Stomach smooth muscle (tissue), 2 donors: ENCODE data around the gene FOXL2NB.
A peak's percentile ranks its signal among the peaks of the same experiment; 100 is the strongest.

Experiments
- H3K27ac ChIP-seq: one replicate; pipeline ENCODE4 v1.7.0; 2013; ENCODE audit warnings: mild to moderate bottlenecking, low read length, inconsistent platforms
- H3K27me3 ChIP-seq, 2 donors: one replicate each; pipeline ENCODE4 v1.7.0; 2013; ENCODE audit warnings: low read length in 2 of 2; ENCODE audit not compliant: insufficient read depth in 2 of 2, control insufficient read depth in 1 of 2
- H3K36me3 ChIP-seq, 2 donors: one replicate each; pipeline ENCODE4 v1.7.0; 2013; ENCODE audit warnings: low read length in 2 of 2; ENCODE audit not compliant: control insufficient read depth in 2 of 2, insufficient read depth in 2 of 2
- H3K4me1 ChIP-seq: one replicate; pipeline ENCODE4 v1.7.0; 2013; ENCODE audit warnings: low read length; ENCODE audit not compliant: control insufficient read depth, insufficient read depth
- H3K4me3 ChIP-seq, 2 donors: one replicate each; pipeline ENCODE4 v1.7.0; 2013; ENCODE audit warnings: low read length in 2 of 2
- H3K9ac ChIP-seq, 2 donors: one replicate each; pipeline ENCODE4 v1.7.0; 2013; ENCODE audit warnings: low read length in 2 of 2, mild to moderate bottlenecking in 1 of 2
- H3K9me3 ChIP-seq, 2 donors: one replicate each; pipeline ENCODE4 v1.7.0; 2013; ENCODE audit warnings: low read length in 2 of 2; ENCODE audit not compliant: control insufficient read depth in 2 of 2
- donor health status: healthy.
- donor health status: Pancreatic carcinoma.

The FOXL2NB gene

DNA sequence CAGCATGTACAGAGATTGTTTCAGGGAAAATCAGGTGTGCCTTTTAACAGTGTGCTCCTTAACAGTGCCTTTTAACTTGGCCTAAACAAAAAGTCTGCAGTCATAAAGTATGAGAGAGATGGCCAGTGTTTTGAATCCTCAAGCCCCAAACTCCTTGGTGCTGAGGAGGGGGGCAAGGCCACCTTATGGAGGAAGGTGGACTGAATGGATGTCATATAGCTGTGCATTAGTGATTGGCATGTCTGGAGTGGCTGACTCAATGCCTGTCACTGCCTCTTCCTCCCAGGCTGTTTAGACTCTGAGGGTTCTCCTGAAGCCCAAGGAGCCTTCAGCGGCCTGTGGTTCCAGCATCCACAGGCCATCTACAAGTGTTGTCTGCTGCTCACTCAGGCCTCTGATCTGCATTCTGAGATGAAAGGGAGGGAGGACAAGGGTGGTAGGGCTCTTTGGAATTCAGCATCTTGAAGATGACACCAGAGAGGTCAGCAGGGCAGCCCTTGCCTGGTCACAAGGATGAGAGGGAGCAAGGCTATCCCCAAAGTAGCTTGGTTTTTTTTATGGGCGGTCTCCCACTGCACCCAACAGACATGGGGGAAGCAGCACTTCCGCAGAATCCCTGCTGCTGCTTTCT, 1.5 kb downstream of the FOXL2NB start:
- Histone ChIP-seq H3K27me3 (peaks cover 69 to 88% of the 10 kb centered on the region in 2 donors), H3K4me3 (no peak overlapping the region), H3K36me3 (no peaks in the 10 kb centered on the region), H3K27ac (no peak overlapping the region), H3K9ac (no peak overlapping the region), H3K4me1 (peaks cover 37% of the 10 kb centered on the region), H3K9me3 (no peaks in the 10 kb centered on the region)

DNA sequence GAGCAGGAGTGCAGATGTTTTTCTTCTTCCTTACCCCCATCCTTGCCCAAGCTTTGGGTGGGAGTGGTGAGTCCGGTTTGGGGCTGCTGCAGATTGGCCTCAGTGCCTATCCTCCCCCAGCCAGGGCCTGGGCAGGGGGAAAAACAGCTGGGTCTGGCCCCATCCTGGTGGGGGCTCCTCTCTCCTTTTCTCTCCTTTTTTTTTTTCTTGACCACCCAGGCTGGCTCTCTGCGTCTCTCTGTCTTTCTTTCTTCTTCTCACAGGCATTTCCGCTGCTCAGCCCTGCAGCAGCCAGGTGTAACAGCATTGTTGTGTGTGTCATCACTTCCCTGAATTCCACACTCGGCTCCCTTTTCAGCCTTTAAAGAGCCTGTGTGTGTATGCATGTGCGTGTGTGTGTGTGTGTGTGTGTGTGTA, 2.0 kb downstream of the FOXL2NB start:
- no peak overlapping the region for H3K27ac ChIP-seq
- peaks cover 37% of the 10 kb centered on the region for H3K4me1 ChIP-seq
- H3K27me3 ChIP-seq: peaks cover 64 to 83% of the 10 kb centered on the region in 2 donors
- H3K36me3 ChIP-seq: no peaks in the 10 kb centered on the region
- H3K9me3 ChIP-seq: no peaks in the 10 kb centered on the region
- H3K4me3 ChIP-seq: no peak overlapping the region
- H3K9ac ChIP-seq: no peak overlapping the region

DNA sequence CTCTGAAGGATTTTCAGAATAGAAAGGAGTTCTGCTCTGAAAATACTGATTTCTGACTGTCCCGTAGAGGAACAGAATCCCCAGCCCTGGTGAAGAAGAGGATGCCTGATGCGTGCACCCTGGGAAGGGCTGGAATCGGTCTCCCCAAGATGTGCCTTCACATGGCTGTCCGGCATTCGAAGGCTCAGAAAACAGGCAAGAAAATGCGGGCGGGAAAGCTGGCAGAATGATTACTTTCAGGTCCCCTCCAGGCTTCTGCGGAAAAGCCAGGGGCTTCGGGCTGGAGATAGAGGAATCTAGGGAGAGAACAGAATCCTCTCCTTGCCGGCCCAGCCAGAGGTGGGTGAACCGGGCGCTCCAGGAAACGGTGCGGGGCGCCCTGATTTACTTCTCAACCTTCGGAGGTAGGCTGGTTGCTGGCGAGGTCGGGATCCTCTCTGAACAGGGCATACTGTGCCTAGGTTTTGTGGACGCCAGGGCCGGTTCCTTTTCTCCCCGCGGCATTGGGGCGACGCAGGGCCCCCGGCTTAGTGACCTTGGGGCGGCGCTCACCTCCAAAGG, 2.5 kb downstream of the FOXL2NB start:
- H3K27me3 ChIP-seq: peaks cover 59 to 77% of the 10 kb centered on the region in 2 donors
- H3K9me3 ChIP-seq: no peaks in the 10 kb centered on the region
- H3K36me3 ChIP-seq: no peaks in the 10 kb centered on the region
- no peak overlapping the region for H3K9ac ChIP-seq
- peaks cover 37% of the 10 kb centered on the region for H3K4me1 ChIP-seq
- H3K4me3 ChIP-seq: peak overlapping the region; percentile 53 to 65
- H3K27ac ChIP-seq: no peak overlapping the region

DNA sequence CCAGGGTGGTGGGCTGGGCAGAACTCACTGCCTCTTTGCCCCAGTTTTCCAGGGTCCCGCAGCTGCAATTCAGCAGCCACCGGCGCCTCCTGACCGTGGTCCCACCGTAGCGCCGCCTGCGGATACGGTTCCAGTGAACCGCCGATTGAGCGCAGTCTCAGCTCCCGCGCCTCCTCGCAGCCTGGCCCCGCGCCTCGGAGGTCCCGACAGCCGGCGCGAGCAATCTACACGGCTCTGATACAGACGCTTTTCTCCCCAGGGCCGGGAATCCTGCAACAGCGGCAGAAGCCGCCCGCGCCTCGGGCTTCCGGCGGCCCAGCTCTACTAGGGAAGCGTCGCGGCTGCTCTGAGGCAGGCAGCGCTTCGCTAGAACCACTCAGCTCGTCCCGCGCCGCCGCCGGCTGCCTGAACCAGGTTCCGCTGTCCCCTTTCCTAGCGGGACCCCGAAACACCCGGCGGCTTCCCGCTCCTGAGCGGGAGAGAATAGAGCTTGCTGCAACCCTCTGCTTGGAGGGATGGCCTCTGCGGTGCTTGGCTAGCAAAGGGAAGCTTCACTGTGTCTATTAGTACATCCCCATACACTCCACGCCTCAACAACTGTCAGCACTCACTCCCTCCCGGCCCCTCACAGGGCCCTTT, 3.1 kb downstream of the FOXL2NB start:
- no peak overlapping the region for H3K9ac ChIP-seq
- peak overlapping the region; percentile 53 to 65 for H3K4me3 ChIP-seq
- no peaks in the 10 kb centered on the region for H3K9me3 ChIP-seq
- no peak overlapping the region for H3K27ac ChIP-seq
- no peaks in the 10 kb centered on the region for H3K36me3 ChIP-seq
- peaks cover 55 to 76% of the 10 kb centered on the region in 2 donors for H3K27me3 ChIP-seq
- peaks cover 33% of the 10 kb centered on the region for H3K4me1 ChIP-seq

- peaks cover 55 to 75% of the 10 kb centered on the region in 2 donors for H3K27me3 ChIP-seq
- H3K36me3 ChIP-seq: no peaks in the 10 kb centered on the region
- peaks cover 27% of the 10 kb centered on the region for H3K4me1 ChIP-seq
- H3K9me3 ChIP-seq: no peaks in the 10 kb centered on the region
- no peak overlapping the region for H3K9ac ChIP-seq
- H3K4me3 ChIP-seq: peak overlapping the region; percentile 53 to 65
- no peak overlapping the region for H3K27ac ChIP-seq
These were observed 3.7 kb downstream of the FOXL2NB start for GRCh38 chr3:138950701-138951100.

- Histone ChIP-seq H3K9me3 (peaks cover 0 to 8% of the 10 kb centered on the region in 2 donors), H3K4me1 (peaks cover 3% of the 10 kb centered on the region), H3K27me3 (peaks cover 26 to 39% of the 10 kb centered on the region in 2 donors), H3K4me3 (no peak overlapping the region), H3K9ac (no peak overlapping the region), H3K36me3 (no peaks in the 10 kb centered on the region), H3K27ac (no peak overlapping the region)
These were observed 13.4 kb downstream of the FOXL2NB start for GRCh38 chr3:138960417-138960852.

GRCh38 chr3:138962854-138963560, 16.0 kb downstream of the FOXL2NB start:
- peaks cover 20 to 33% of the 10 kb centered on the region in 2 donors for H3K27me3 ChIP-seq

DNA sequence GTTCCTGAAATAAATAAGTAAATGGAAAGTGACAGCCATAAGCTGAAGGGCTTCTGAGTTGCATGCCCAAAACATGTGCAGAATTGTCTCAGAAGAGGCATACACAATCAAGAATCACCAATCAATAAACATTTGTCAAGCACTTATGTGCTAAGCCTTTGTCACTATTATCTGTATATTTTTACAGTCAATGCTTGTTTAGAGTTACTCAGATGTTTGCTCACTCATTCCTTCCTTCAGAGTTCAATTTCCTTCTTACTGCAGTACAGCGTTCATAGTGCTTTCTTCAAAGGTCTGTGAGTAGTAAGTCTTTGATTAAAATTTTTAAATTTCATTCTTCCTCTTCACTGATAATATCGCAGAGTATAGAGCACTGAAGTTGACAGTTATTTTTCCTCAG, 17.2 kb downstream of the FOXL2NB start:
- Histone ChIP-seq H3K9me3 (peaks cover 2 to 8% of the 10 kb centered on the region in 2 donors), H3K4me1 (peaks cover 3% of the 10 kb centered on the region), H3K36me3 (no peaks in the 10 kb centered on the region), H3K4me3 (no peak overlapping the region), H3K27ac (no peak overlapping the region), H3K9ac (no peak overlapping the region), H3K27me3 (peaks cover 19 to 29% of the 10 kb centered on the region in 2 donors)

More at GRCh38 chr3:138962854-138963560, 16.0 kb downstream of the FOXL2NB start:
- Histone ChIP-seq H3K36me3 (no peaks in the 10 kb centered on the region), H3K4me3 (no peak overlapping the region), H3K9me3 (peaks cover 2 to 8% of the 10 kb centered on the region in 2 donors), H3K27ac (no peak overlapping the region), H3K4me1 (peaks cover 3% of the 10 kb centered on the region), H3K9ac (no peak overlapping the region)

DNA sequence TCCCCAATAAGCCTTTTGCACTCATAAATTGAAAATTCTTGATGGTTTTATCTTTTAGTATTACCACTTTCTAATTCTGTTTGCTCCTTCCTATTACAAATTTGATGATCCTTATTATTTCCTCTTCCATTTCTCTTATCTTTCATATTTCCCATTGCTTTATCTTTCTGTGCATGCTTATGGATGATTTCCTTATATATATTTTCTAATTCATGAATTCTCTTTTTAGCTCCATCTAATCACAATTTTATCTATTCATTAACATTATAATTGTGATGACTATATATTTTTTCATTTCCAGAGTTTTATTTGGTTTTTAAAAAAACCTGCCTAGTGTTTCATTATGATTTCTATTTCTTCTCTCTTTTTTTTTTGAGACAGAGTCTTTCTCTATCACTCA, 17.9 kb downstream of the FOXL2NB start:
- Histone ChIP-seq H3K36me3 (no peaks in the 10 kb centered on the region), H3K27me3 (peaks cover 16 to 26% of the 10 kb centered on the region in 2 donors), H3K4me3 (no peak overlapping the region), H3K27ac (no peak overlapping the region), H3K4me1 (peaks cover 3% of the 10 kb centered on the region), H3K9ac (no peak overlapping the region), H3K9me3 (peaks cover 2 to 8% of the 10 kb centered on the region in 2 donors)

DNA sequence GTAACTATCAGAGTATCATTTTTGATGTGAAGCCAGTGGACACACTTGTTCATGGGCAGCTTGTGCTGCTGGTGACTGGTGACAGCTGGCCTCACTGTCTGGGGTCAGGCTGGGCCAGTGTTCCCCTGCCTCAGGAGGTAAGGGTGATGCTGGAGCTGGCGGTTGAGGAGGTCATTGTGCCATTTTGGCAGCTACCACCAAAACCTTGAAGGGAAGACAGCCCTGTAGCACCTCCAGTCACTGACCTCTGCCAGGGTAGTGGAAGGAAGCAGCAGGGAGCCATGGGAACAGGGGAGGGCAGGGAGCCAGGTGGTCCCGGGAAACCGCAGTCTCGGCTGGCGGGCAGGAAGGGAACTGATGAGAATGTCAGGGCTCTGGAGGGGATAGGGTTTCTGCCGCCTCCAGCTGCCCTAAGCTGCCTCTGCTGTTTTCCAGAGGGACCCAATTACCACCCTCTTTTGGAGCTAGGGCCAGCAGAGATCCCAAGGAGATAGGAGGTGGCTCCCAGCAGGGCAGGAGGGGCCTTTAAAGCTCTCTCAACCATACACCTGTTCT, 24.8 kb downstream of the FOXL2NB start:
- Histone ChIP-seq H3K4me3 (no peak overlapping the region), H3K9me3 (no peaks in the 10 kb centered on the region), H3K9ac (no peak overlapping the region), H3K4me1 (no peaks in the 10 kb centered on the region), H3K27ac (no peak overlapping the region), H3K36me3 (no peaks in the 10 kb centered on the region), H3K27me3 (peaks cover 0 to 4% of the 10 kb centered on the region in 2 donors)
